Measurements from ENCODE around the gene QRFP. TPM values are rescaled to one million over a fixed set of nuclear protein-coding genes. Genes with fewer than 3 reads are reported as not detected.

Gene QRFP
- polyA plus RNA-seq, 2 of the 4 experiments (the other 2 are of a cell fraction) = not detected

DNA sequence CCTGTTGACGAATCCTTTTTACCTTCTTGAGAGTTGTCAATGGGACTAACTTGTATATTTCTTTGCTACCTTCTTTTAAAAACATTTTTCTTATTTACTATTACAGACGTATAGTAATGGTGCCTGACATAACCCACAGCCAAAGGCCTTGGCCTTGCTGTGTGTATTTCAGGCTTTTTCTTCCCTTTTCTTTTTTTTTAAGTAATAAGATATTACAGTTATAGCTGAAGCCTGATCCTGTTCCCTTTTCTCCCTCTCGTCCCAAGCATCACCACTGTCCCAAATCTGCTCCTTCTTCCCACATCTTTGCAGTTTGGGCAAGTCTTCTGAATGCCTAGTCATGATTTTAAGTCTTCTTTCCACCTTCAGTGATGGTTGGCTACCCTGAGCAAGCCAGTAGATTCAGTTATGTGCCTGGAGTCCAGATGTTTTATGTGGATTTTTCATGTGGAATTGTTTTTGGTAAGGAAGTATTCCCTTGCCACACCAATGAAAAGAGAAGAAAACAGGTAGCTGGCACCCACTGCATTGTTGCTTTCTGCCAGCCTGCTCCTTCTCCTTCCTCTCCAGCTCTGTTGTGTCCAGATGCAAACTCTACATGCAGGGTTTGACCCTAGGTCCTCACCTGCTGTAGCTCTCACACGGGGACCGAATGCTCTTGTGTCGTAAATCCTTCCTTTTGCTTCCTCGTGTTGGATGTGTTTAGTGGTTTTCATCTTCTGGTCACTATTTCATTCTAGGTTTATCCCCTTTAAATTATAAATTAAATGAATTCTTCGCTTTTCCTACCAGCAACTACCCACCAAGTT is 35.0 kb downstream of the QRFP start:
- Histone ChIP-seq H3K9me3 (no peaks in the 10 kb centered on the region), H3K4me3 (no peak overlapping the region), H3K27ac (no peak overlapping the region; a peak in 1 of 6 replicates), H3K4me1 (peaks cover 22% of the 10 kb centered on the region), H3K4me2 (no peak overlapping the region)
- POLR2A ChIA-PET = no interaction called here
- 90% methylated on average over 8 of the region's 8 CpGs for WGBS (ENCODE audit: missing lambda C conversion rate)
- no peak for DNase-seq (ENCODE audit: low read depth in 1 of 2, low spot score in 1 of 2)
- TF ChIP-seq TP53 (CRISPR knock-in tag; IDR thresholded peaks at IDR 0.05) = no peak
- TF ChIP-seq EHMT2 (IDR thresholded peaks at IDR 0.05; ENCODE audit: low read depth) = no peak
- no peak for TF ChIP-seq ZFP36 (IDR thresholded peaks at IDR 0.05; ENCODE audit: borderline replicate concordance, partially characterized antibody)
- TF ChIP-seq, protein P1, sequence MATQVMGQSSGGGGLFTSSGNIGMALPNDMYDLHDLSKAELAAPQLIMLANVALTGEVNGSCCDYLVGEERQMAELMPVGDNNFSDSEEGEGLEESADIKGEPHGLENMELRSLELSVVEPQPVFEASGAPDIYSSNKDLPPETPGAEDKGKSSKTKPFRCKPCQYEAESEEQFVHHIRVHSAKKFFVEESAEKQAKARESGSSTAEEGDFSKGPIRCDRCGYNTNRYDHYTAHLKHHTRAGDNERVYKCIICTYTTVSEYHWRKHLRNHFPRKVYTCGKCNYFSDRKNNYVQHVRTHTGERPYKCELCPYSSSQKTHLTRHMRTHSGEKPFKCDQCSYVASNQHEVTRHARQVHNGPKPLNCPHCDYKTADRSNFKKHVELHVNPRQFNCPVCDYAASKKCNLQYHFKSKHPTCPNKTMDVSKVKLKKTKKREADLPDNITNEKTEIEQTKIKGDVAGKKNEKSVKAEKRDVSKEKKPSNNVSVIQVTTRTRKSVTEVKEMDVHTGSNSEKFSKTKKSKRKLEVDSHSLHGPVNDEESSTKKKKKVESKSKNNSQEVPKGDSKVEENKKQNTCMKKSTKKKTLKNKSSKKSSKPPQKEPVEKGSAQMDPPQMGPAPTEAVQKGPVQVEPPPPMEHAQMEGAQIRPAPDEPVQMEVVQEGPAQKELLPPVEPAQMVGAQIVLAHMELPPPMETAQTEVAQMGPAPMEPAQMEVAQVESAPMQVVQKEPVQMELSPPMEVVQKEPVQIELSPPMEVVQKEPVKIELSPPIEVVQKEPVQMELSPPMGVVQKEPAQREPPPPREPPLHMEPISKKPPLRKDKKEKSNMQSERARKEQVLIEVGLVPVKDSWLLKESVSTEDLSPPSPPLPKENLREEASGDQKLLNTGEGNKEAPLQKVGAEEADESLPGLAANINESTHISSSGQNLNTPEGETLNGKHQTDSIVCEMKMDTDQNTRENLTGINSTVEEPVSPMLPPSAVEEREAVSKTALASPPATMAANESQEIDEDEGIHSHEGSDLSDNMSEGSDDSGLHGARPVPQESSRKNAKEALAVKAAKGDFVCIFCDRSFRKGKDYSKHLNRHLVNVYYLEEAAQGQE (IDR thresholded peaks at IDR 0.05) = no peak
- no peak for TF ChIP-seq MAZ (IDR thresholded peaks at IDR 0.05; ENCODE audit: borderline replicate concordance, low read depth, low read length)
- TF ChIP-seq EHF (CRISPR knock-in tag; IDR thresholded peaks at IDR 0.05) = no peak
- TF ChIP-seq ZNF302 (CRISPR knock-in tag; IDR thresholded peaks at IDR 0.05) = no peak
- no peak for TF ChIP-seq HOXA7 (CRISPR knock-in tag; IDR thresholded peaks at IDR 0.05)
- no peak for TF ChIP-seq HOXB5 (CRISPR knock-in tag; IDR thresholded peaks at IDR 0.05)
- no peak for TF ChIP-seq FOXS1 (CRISPR knock-in tag; IDR thresholded peaks at IDR 0.05)
- TF ChIP-seq EP300 (IDR thresholded peaks at IDR 0.05) = no peak
- TF ChIP-seq JUNB (IDR thresholded peaks at IDR 0.05) = no peak
- TF ChIP-seq, protein P2, sequence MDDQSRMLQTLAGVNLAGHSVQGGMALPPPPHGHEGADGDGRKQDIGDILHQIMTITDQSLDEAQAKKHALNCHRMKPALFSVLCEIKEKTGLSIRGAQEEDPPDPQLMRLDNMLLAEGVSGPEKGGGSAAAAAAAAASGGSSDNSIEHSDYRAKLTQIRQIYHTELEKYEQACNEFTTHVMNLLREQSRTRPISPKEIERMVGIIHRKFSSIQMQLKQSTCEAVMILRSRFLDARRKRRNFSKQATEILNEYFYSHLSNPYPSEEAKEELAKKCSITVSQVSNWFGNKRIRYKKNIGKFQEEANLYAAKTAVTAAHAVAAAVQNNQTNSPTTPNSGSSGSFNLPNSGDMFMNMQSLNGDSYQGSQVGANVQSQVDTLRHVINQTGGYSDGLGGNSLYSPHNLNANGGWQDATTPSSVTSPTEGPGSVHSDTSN (IDR thresholded peaks at IDR 0.05) = no peak
- TF ChIP-seq, protein P3, sequence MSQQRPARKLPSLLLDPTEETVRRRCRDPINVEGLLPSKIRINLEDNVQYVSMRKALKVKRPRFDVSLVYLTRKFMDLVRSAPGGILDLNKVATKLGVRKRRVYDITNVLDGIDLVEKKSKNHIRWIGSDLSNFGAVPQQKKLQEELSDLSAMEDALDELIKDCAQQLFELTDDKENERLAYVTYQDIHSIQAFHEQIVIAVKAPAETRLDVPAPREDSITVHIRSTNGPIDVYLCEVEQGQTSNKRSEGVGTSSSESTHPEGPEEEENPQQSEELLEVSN (IDR thresholded peaks at IDR 0.05; ENCODE audit: borderline replicate concordance, low read depth) = no peak
- no peak for FAIRE-seq
- no peak for ATAC-seq
- CTCF ChIA-PET = interaction anchor here (0.9 to 15.3 kb wide), 14 partner anchors 9 to 187 kb away, joined by 3 to 454 read pairs (median 72); partner anchors contain the start of genes ABL1 and LAMC3

DNA sequence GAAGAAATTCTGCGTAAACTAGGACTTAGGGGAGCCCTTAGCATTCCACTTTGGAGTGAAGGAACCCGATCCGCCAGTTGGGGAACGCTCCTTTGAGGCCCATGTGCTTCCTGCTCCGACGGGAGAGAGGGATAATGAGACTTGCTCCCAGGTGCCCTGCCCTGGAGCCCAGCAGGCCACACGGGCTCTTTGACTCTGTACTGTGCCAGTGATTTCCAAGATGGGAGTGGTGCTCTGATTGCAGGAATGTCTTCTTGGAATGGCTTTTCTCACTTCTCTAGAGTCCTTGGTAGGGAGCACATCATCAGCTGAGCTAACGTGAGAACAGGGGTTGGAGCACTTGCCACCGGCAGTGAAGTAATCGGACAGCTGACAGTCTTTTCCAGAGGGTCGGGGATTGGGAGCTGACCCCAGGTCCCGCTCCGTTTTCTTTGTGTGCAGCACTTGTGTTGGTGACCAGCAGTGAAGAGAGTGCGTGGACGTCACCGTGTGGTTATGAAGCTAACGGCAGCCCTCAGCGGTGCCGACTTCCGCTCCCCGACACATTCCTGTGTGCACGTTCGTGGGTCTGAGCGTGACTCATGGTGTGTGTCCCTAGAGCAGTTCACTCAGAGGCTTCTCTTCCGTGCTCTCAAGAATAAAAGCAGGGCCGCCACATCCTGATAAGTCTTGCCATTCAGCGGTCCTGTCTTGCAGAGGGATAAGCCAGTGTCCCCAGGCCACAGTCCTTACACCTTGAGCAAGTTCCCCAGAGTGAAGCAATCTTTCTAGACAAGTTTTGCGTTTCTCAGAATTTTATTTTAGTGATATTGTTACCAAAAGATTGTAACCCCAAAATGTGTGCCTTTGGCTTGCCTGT is 35.9 kb downstream of the QRFP start:
- TF ChIP-seq, protein P4, sequence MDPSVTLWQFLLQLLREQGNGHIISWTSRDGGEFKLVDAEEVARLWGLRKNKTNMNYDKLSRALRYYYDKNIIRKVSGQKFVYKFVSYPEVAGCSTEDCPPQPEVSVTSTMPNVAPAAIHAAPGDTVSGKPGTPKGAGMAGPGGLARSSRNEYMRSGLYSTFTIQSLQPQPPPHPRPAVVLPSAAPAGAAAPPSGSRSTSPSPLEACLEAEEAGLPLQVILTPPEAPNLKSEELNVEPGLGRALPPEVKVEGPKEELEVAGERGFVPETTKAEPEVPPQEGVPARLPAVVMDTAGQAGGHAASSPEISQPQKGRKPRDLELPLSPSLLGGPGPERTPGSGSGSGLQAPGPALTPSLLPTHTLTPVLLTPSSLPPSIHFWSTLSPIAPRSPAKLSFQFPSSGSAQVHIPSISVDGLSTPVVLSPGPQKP (IDR thresholded peaks at IDR 0.05; ENCODE audit: low read depth, low read length) = no peak
- 0 out of 5 replicates have a peak, but pooled peaks of 1 of the 2 experiments have one; percentile 2 for TF ChIP-seq RAD21 (conservative IDR thresholded peaks at IDR 0.05 in 1 of 2, IDR thresholded peaks at IDR 0.05 in 1 of 2)
- Histone ChIP-seq H3K4me3 (no peak overlapping the region), H3K27ac (no peak overlapping the region; a peak in 1 of 6 replicates), H3K9me3 (no peaks in the 10 kb centered on the region), H3K4me2 (no peak overlapping the region), H3K4me1 (peaks cover 22% of the 10 kb centered on the region)
- whole genome bisulfite sequencing (ENCODE audit: missing lambda C conversion rate) = 87% methylated on average over 28 of the region's 28 CpGs
- POLR2A ChIA-PET = no interaction called here
- ATAC-seq (peak in 1 of 2 experiments; percentile 30; a peak in 3 of 6 replicates), DNase-seq (ENCODE audit: low read depth in 1 of 2, low spot score in 1 of 2) (peak in 1 of 2 experiments; percentile 39), FAIRE-seq (no peak)
- CTCF ChIA-PET = interaction anchor here (1.3 to 15.3 kb wide), 5 partner anchors 10 to 153 kb away, joined by 3 to 454 read pairs (median 176); partner anchors contain the start of gene ABL1

All from A549 (cell line).